WTC11 (cell line): ENCODE results near the gene SLC2A10. TPM values are rescaled to one million over a fixed set of nuclear protein-coding genes. Genes with fewer than 3 reads are reported as not detected.

Source experiments
- ATAC-seq: fragments of 200-7000 bp; cut with Tn5 transposase; 2 replicates; pipeline ENCODE4 v1.10.0; 2021; ENCODE audit warnings: mild to moderate bottlenecking, moderate library complexity
- CTCF ChIA-PET: fragments of 300-600 bp; sonication (Branson Sonifier 250); formaldehyde crosslinking; loops from one replicate; lab custom pipeline; 2021; ENCODE audit warnings: antibody characterized with exemption; lab: Charles Lee
- POLR2A ChIA-PET: fragments of 350-600 bp; sonication (Branson Sonifier 250); formaldehyde crosslinking; loops from one replicate; lab custom pipeline; 2021; ENCODE audit warnings: antibody characterized with exemption; lab: Charles Lee
- DNase-seq: peaks from one replicate; pipeline ENCODE4 v3.0.0; 2021; ENCODE audit warnings: low spot score
- H3K27ac Mint-ChIP-seq: 2 replicates; pipeline ENCODE4 v1.8.0; 2021; ENCODE audit warnings: mixed read lengths
- H3K27me3 Mint-ChIP-seq: 2 replicates; pipeline ENCODE4 v1.8.0; 2021; ENCODE audit warnings: low read depth, mild to moderate bottlenecking, moderate library complexity, mixed read lengths
- H3K36me3 Mint-ChIP-seq: 2 replicates; pipeline ENCODE4 v1.8.0; 2021; ENCODE audit warnings: mixed read lengths
- H3K4me1 Mint-ChIP-seq: 2 replicates; pipeline ENCODE4 v1.8.0; 2022; ENCODE audit warnings: mixed read lengths
- H3K4me3 Mint-ChIP-seq: 2 replicates; pipeline ENCODE4 v1.8.0; 2021; ENCODE audit warnings: mild to moderate bottlenecking, moderate library complexity, mixed read lengths
- H3K9me3 Mint-ChIP-seq: 2 replicates; pipeline ENCODE4 v1.8.0; 2021; ENCODE audit warnings: mixed read lengths
- ARID4B ChIP-seq: sonication (generic); formaldehyde crosslinking; IDR thresholded peaks from 2 replicates; pipeline ENCODE4 v1.8.0; 2023; ENCODE audit warnings: missing genetic modification reagents, mild to moderate bottlenecking, borderline replicate concordance
- CBFB ChIP-seq: sonication (generic); formaldehyde crosslinking; IDR thresholded peaks from 2 replicates; pipeline ENCODE4 v1.8.1; 2022; ENCODE audit warnings: mild to moderate bottlenecking, low read depth, missing genetic modification reagents
- E2F4 ChIP-seq: sonication (generic); formaldehyde crosslinking; IDR thresholded peaks from 2 replicates; pipeline ENCODE4 v1.8.1; 2022; ENCODE audit warnings: low read depth, mild to moderate bottlenecking, moderate library complexity, missing genetic modification reagents, borderline replicate concordance
- E2F5 ChIP-seq: sonication (generic); formaldehyde crosslinking; IDR thresholded peaks from 2 replicates; pipeline ENCODE4 v1.8.1; 2022; ENCODE audit warnings: mild to moderate bottlenecking, moderate library complexity, missing genetic modification reagents
- ELF4 ChIP-seq: sonication (generic); formaldehyde crosslinking; IDR thresholded peaks from 2 replicates; pipeline ENCODE4 v1.8.1; 2022; ENCODE audit warnings: low read depth, mild to moderate bottlenecking, moderate library complexity, missing genetic modification reagents
- EMX1 ChIP-seq: fragments of 250-450 bp; sonication (Bioruptor Pico); IDR thresholded peaks from 2 replicates; pipeline ENCODE4 v1.8.0; 2021; ENCODE audit warnings: mild to moderate bottlenecking
- IRF2 ChIP-seq: sonication (generic); formaldehyde crosslinking; IDR thresholded peaks from 2 replicates; pipeline ENCODE4 v1.8.0; 2022; ENCODE audit warnings: low read depth, missing genetic modification reagents, borderline replicate concordance
- NFYB ChIP-seq: sonication (generic); formaldehyde crosslinking; conservative IDR thresholded peaks from 2 replicates; pipeline ENCODE4 v1.8.0; 2022; ENCODE audit warnings: low read depth, missing genetic modification reagents
- NR1H2 ChIP-seq: sonication (generic); formaldehyde crosslinking; IDR thresholded peaks from 2 replicates; pipeline ENCODE4 v1.9.0; 2021; ENCODE audit warnings: mild to moderate bottlenecking, moderate library complexity, missing genetic modification reagents
- NR3C1 ChIP-seq: sonication (generic); formaldehyde crosslinking; conservative IDR thresholded peaks from 2 replicates; pipeline ENCODE4 v1.8.1; 2023; ENCODE audit warnings: low read depth, mild to moderate bottlenecking, missing genetic modification reagents
- TEAD4 ChIP-seq: sonication (generic); formaldehyde crosslinking; IDR thresholded peaks from 2 replicates; pipeline ENCODE4 v1.8.0; 2022; ENCODE audit warnings: mild to moderate bottlenecking, missing genetic modification reagents
- ZNF281 ChIP-seq: sonication (generic); formaldehyde crosslinking; IDR thresholded peaks from 2 replicates; pipeline ENCODE4 v1.8.0; 2023; ENCODE audit warnings: mild to moderate bottlenecking, missing genetic modification reagents
- total RNA-seq: library from RNA; stranded (reverse); gene quantifications from 3 replicates; pipeline ENCODE4 v1.2.3, GENCODE V29; 2021

SLC2A10 gene
- total RNA-seq, 1 experiment from 2014 or later = 8.0 TPM

- H3K27me3 Mint-ChIP-seq = no peaks in the 10 kb centered on the region
- ChIA-PET POLR2A (no interaction called here), CTCF (no interaction called here)
- H3K4me1 Mint-ChIP-seq = no peaks in the 10 kb centered on the region
- H3K4me3 Mint-ChIP-seq = no peak overlapping the region
- H3K36me3 Mint-ChIP-seq = peaks cover 14% of the 10 kb centered on the region
- peaks cover 16% of the 10 kb centered on the region for H3K9me3 Mint-ChIP-seq
- no peak for ATAC-seq
- no peak for DNase-seq
- TF ChIP-seq ARID4B (CRISPR knock-in tag) (no peak), CBFB (no peak), NR3C1 (CRISPR knock-in tag) (no peak), ZNF281 (no peak), ELF4 (CRISPR knock-in tag) (no peak)
- H3K27ac Mint-ChIP-seq = no peak overlapping the region
These were observed 16.0 kb downstream of the SLC2A10 start for GRCh38 chr20:46725186-46726165.

GRCh38 chr20:46731770-46732169, 22.3 kb downstream of the SLC2A10 start:
- no peak overlapping the region for H3K4me3 Mint-ChIP-seq
- peak; percentile 87 for ATAC-seq
- H3K36me3 Mint-ChIP-seq = peaks cover 4% of the 10 kb centered on the region; the same call in 1 of the 2 replicates
- DNase-seq = no peak
- peaks cover 3% of the 10 kb centered on the region; the same call in 1 of the 2 replicates for H3K9me3 Mint-ChIP-seq
- H3K4me1 Mint-ChIP-seq = no peaks in the 10 kb centered on the region
- TF ChIP-seq NFYB (CRISPR knock-in tag) (peak; percentile 59), EMX1 (CRISPR knock-in tag) (no peak), NR1H2 (CRISPR knock-in tag) (no peak), TEAD4 (CRISPR knock-in tag) (no peak), E2F4 (CRISPR knock-in tag) (no peak)
- no peak overlapping the region for H3K27ac Mint-ChIP-seq
- no peaks in the 10 kb centered on the region for H3K27me3 Mint-ChIP-seq
- ChIA-PET POLR2A (no interaction called here), CTCF (no interaction called here)

GRCh38 chr20:46735436-46735835, 26.0 kb downstream of the SLC2A10 start:
- TF ChIP-seq E2F5 (CRISPR knock-in tag) (no peak), IRF2 (no peak)
- TF ChIP-seq, all 79 proteins: peak for 0
- no peaks in the 10 kb centered on the region; the same call in 1 of the 2 replicates for H3K36me3 Mint-ChIP-seq
- no peak overlapping the region for H3K27ac Mint-ChIP-seq
- peaks cover 3% of the 10 kb centered on the region; the same call in 1 of the 2 replicates for H3K27me3 Mint-ChIP-seq
- ChIA-PET POLR2A (no interaction called here), CTCF (no interaction called here)
- ATAC-seq = no peak
- H3K4me3 Mint-ChIP-seq = no peak overlapping the region
- no peak for DNase-seq
- peaks cover 10% of the 10 kb centered on the region for H3K9me3 Mint-ChIP-seq
- no peaks in the 10 kb centered on the region for H3K4me1 Mint-ChIP-seq
